ENCODE results near the gene RBM38.
A peak's percentile ranks its signal among the peaks of the same experiment; 100 is the strongest.

Gene RBM38

DNA sequence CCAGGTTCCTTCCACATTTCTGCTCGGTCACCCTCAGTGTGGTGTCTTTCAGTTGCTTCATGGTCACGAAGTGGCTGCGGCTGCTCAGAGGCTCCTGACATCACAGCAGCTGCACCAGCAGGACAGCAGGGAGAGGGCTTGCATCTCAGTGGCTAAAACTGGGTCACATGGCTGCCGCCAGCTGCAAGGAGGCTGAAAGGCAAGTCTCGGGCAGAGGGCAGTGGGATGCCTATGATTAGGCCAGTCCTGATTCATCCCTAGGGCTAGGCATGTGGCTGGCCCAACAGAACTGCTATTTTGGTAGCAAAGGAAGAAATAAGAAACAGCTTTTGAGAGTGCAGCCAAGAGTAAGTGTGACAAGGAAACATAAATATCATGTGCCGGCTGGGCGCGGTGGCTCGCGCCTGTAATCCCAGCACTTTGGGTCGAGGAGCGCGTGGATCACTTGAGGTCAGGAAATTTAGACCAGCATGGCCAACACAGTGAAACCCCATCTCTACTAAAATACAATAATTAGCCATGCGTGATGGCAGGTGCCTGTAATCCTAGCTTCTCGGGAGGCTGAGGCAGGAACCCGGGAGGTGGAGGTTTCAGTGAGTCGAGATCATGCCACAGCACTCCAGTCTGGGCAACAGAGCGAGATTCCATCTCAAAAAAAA, 46.6 kb downstream of the RBM38 start:
- H3K4me3 ChIP-seq (ENCODE audit: low read length), result no peak overlapping the region
- TF ChIP-seq, protein P1, sequence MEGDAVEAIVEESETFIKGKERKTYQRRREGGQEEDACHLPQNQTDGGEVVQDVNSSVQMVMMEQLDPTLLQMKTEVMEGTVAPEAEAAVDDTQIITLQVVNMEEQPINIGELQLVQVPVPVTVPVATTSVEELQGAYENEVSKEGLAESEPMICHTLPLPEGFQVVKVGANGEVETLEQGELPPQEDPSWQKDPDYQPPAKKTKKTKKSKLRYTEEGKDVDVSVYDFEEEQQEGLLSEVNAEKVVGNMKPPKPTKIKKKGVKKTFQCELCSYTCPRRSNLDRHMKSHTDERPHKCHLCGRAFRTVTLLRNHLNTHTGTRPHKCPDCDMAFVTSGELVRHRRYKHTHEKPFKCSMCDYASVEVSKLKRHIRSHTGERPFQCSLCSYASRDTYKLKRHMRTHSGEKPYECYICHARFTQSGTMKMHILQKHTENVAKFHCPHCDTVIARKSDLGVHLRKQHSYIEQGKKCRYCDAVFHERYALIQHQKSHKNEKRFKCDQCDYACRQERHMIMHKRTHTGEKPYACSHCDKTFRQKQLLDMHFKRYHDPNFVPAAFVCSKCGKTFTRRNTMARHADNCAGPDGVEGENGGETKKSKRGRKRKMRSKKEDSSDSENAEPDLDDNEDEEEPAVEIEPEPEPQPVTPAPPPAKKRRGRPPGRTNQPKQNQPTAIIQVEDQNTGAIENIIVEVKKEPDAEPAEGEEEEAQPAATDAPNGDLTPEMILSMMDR (IDR thresholded peaks at IDR 0.05; ENCODE audit: insufficient read depth, low read depth, low read length, missing control alignments), result no peak
- no peak for DNase-seq (ENCODE audit: low read depth)

DNA sequence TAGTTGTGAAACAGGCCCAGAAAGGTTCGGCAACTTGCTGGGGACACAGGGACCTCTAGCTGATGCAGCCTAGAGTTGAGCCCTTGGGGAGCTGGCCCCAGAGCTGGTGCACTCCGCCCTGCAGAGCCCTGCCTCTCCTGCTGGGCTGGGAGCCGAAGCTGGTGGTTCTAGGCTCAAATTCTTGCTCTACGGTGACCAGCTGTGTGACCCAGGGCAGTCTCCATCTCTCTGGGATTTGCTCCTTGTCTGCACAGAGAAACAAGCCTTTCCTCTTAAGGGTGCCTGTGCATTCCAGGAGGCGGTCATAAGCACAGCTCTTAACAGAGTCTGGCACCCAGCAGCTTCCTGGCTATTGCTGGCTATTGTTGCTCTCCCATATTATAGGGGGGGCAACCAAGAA, 47.4 kb downstream of the RBM38 start:
- DNase-seq (ENCODE audit: low read depth), result no peak
- TF ChIP-seq, protein P1 (IDR thresholded peaks at IDR 0.05; ENCODE audit: insufficient read depth, low read depth, low read length, missing control alignments), result no peak
- no peak overlapping the region for H3K4me3 ChIP-seq (ENCODE audit: low read length)

DNA sequence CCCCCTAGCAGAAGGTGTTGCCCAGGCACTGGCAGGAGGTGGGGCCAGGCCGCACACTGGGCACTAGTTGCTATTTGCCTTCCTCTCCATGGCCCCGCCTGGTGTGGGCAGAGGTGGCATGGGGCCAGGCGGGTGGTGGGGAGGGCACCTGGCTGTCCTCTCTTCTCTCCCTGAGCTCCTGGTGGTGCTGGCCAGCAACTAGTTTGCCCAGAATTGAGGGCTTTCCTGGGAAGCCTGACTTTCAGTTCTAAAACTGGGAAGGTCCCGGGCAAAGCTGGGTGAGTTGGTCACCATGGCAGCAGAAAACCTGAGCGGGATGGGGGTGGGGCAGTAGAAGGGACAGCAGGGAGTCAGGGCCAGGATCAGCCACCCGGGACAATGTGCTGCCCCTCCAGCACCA, 48.2 kb downstream of the RBM38 start:
- no peak overlapping the region for H3K4me3 ChIP-seq (ENCODE audit: low read length)
- DNase-seq (ENCODE audit: low read depth), result no peak
- TF ChIP-seq, protein P1 (IDR thresholded peaks at IDR 0.05; ENCODE audit: insufficient read depth, low read depth, low read length, missing control alignments), result no peak

DNA sequence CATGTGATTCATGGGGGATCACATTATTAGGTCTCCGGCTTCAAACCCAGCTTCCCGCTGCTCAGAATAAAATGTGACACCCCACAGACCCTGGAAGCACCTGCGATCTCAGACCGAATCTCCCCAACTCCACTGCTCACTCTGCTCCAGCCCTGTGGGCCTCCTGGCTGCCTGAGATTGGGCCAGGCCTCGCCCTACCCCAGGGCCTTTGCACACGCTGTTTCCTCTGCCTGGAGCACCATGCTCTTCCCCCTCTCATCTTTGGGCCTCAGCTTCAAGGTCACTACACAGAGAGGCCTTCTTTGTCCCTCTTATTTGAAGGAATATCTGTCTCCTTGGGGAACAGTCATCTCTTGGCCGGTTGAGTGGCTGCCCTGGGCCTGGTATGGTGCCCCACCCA, 48.8 kb downstream of the RBM38 start:
- no peak for DNase-seq (ENCODE audit: low read depth)
- no peak overlapping the region for H3K4me3 ChIP-seq (ENCODE audit: low read length)
- TF ChIP-seq, protein P1 (IDR thresholded peaks at IDR 0.05; ENCODE audit: insufficient read depth, low read depth, low read length, missing control alignments), result no peak

DNA sequence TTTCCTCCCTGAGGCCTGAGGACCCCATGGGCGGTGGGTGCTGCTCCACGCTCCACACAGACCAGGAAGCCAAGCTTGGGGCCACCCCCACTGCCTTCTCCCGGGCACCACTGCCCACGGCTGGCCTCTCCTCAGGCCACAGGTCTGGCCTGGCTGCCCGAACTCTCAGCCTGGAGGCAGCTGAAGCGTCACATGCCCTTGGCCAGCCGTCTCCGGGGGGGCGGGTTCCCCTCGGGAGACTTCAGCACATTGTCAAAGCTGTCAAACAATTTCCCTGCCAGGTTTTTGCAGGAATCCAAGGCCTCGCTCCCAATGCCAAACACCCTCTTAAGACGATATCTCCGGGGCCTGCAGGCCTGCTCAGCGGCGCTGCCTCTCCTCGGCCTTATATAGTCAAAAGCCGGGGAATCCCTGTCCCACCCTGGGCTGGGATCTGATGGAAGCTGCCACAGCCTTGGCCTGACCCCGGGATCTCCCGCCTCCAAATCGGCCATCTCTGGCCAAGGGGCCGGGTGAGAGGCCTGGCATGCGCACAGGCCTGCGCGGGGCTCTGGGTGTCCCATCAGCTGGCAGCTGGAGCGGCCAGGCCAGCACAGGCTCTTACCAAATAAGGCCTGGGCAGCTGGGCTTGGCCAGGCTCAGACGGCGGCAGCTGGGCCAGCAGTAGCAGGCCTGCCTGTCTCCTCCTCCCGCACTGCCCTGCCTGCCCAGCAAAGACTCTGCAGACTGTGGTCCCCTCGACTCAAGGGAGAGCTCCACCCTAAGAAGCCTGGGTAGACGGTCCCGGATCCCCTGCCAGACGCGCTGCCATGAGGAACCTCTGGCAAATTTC, 49.7 kb downstream of the RBM38 start:
- DNase-seq (ENCODE audit: low read depth), result peak; percentile 42
- no peak overlapping the region for H3K4me3 ChIP-seq (ENCODE audit: low read length)
- TF ChIP-seq, protein P1 (IDR thresholded peaks at IDR 0.05; ENCODE audit: insufficient read depth, low read depth, low read length, missing control alignments), result no peak

DNA sequence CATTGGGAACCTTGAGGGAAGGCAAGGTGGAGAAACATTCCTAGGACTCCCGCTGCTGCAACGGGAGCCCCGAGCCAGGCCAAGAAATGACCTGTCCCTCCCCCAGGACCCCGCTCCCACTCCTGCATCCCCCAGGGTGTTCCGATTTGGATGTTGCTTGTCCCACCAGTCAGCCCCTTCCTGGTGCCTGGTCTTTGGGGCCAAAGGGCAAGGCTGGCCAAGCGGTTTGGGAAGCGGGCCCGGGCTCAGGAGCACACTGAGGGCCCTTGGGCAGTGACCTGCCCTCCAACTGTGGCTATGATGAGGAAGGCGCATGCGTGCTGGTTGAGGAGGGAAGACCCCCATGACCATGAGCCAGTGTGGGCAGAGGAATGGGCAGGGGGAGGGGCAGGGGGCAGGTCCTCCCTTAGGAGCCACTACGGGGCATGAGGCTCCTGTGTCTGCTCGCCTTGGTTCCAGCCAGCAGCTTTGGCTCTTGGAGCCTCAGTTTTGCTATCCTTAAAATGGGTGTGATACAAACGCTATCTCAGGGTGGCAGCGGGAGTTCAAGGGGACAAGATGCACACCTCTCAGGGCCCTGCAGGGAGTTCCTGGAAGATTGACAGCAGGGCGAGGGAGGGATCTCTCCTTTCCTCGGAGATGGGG, 50.4 kb downstream of the RBM38 start:
- H3K4me3 ChIP-seq (ENCODE audit: low read length), result no peak overlapping the region
- TF ChIP-seq, protein P1 (IDR thresholded peaks at IDR 0.05; ENCODE audit: insufficient read depth, low read depth, low read length, missing control alignments), result no peak
- no peak for DNase-seq (ENCODE audit: low read depth)

All from epithelial cell of esophagus (primary cell).